Fibroblast of lung (primary cell): Measurements from ENCODE around the gene PIK3R1.

Experiments used
- EZH2 ChIP-seq: IDR thresholded peaks from 2 replicates; pipeline ENCODE4 v1.5.1; 2012; ENCODE audit warnings: low read length, control low read depth, mild to moderate bottlenecking; ENCODE audit errors: missing control alignments
- TF ChIP-seq, protein P1 (sequence below), 2 donors: IDR thresholded peaks in 1 of 2; conservative IDR thresholded peaks in 1 of 2; 1 replicate in 1 of 2; 2 replicates in 1 of 2; pipeline ENCODE4 v1.5.1; 2011 to 2012; ENCODE audit warnings: low read length in 2 of 2, control low read depth in 1 of 2, inconsistent platforms in 1 of 2, low read depth in 1 of 2, mild to moderate bottlenecking in 1 of 2

DNA sequence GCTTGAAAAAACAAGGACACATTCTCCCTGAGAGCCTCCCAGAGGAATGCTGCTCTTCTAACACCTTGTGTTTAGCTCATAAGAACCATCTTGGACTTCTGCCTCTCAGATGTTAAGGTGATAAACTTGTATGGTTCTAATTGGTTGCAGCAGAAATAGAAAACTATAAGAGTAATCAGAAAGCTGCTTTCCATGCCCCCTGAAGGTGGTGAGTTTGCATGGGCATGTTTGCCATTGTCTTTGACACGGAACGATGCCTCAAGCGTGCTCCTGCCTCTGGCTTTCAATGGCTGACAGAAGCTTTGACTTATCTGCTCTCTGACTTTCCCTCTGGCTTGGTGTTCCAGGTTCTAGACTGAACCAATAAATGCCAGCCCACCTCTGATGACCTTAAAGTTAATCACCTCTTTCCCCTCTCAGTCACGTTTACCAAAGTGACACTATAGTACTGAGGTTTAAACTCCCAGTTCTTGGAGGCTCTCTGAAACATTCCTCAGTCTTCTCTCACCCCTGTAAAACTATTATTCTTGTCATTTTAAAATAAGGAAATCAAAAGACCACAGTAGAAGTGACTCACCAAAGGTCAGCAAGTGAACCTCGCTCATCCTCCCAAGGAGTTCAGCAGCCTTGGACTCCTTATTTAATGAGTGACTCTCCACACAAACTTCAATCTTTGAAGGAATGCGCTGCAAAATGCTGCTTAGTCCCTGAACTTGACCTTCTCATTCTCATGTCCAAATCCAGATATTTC lies 103.6 kb downstream of the PIK3R1 start:
- TF ChIP-seq, protein P1, sequence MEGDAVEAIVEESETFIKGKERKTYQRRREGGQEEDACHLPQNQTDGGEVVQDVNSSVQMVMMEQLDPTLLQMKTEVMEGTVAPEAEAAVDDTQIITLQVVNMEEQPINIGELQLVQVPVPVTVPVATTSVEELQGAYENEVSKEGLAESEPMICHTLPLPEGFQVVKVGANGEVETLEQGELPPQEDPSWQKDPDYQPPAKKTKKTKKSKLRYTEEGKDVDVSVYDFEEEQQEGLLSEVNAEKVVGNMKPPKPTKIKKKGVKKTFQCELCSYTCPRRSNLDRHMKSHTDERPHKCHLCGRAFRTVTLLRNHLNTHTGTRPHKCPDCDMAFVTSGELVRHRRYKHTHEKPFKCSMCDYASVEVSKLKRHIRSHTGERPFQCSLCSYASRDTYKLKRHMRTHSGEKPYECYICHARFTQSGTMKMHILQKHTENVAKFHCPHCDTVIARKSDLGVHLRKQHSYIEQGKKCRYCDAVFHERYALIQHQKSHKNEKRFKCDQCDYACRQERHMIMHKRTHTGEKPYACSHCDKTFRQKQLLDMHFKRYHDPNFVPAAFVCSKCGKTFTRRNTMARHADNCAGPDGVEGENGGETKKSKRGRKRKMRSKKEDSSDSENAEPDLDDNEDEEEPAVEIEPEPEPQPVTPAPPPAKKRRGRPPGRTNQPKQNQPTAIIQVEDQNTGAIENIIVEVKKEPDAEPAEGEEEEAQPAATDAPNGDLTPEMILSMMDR (conservative IDR thresholded peaks at IDR 0.05 in 1 of 2, IDR thresholded peaks at IDR 0.05 in 1 of 2; ENCODE audit: low read depth in 1 of 2, low read length in 2 of 2): no peak
- no peak for TF ChIP-seq EZH2
